Measurements from ENCODE around the gene DUSP1.
"Not testable (repeated sequence)": the region's sequence is repeated elsewhere in the genome, so short reads cannot be mapped to it uniquely, and the experiment has no call there.

DUSP1 gene

DNA sequence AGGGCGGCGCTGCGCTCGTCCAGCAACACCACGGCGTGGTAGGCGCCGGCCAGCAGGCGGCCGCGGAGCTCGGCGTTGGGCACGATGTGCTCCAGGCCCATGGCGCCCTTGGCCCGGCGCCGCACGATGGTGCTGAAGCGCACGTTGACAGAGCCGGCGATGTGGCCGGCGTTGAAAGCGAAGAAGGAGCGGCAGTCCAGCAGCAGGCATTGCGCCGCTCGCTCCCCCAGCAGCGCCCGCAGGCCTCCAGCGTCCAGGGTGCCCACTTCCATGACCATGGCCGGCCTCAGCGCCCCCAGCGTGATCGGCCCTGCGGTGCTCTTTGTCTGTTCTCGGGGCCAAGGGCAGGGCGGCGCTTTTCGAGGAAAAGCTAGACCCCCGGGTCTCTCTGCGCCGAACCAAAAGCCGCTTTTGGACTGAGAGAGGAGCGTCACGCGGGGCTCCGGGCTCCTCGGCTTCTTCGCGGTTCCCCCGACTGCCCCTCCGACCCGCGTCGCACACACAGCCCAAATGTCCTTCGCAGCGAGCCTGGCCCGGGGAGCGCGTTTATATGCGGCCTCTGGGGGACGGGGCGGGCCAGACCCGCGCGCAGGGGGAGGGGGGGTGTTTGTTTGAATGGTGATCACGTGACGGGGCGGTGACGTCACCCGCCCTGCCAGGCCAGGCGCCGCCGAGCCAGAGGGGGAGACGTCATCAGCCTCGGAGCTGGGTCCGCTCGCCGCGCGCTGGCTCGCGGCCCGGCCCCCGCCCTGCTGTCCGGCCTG is at the start of gene DUSP1:
Gene DUSP1 (minus strand): TSS at position 521 of the 764 bp plus-strand sequence. CDS start 243 bp downstream, at position 278.
- peak; percentile 98 for DNase-seq (ENCODE audit: low spot score)

GRCh38 chr5:172820046-172820767 is 49.2 kb upstream of the DUSP1 start:
- DNase-seq (ENCODE audit: low spot score), result no peak

DNA sequence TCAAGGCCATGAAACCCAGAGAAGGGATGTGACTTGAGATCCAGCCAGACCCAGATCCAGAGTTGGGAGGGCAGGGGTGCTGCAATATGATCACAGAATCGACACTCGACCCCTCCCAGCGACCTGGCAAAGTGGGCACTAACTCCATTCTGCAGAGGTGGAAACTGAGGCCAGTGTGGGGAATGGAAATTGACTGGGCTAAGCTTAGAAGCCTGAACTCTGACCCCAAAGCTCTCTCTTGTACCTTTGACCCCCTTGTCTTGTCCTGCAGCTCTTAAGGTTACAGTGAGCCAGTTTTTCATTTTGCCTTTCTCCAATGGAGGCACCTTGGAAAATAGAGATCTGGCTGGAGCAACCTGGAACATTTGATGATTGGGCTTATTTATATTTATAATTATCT is 48.6 kb upstream of the DUSP1 start:
- DNase-seq (ENCODE audit: low spot score), result no peak

DNA sequence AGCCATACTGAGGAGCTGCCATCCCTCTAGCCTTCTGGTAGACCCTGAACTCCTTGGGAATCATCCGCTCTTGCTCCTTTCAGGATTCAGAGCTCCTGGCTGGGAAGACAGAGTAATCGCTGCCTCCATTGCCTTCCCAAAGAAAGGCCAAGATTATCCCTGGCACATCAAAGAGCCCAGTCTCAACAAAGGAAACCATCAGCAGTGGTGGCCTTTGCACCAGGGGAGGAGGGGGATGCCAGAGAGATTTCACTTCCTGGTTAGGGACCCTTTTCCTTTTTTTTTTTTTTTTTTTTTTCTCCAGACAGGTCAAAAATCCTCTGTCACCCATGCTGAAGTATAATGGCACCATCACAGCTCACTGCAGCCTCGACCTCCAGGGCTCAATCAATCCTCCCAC is 47.1 kb upstream of the DUSP1 start:
- DNase-seq (ENCODE audit: low spot score), result no peak

DNA sequence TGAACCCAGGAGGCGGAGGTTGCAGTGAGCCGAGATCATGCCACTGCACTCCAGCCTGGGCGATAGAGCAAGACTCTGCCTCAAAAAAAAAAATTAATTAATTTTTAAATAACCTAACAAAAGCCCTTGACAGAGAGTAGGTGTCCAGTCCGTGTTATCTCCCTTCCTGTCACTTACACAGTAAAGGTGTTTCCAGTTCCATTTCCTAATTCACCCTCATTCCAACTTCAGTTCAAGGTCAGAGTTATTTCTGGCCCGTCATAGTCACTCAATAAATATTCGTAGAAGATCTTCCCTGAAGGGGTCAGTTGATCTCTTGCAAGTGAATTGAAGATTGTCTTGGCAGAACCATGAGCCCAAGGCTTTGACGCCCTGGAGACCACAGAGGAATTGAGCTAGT is 46.7 kb upstream of the DUSP1 start:
- DNase-seq (ENCODE audit: low spot score), result no peak

DNA sequence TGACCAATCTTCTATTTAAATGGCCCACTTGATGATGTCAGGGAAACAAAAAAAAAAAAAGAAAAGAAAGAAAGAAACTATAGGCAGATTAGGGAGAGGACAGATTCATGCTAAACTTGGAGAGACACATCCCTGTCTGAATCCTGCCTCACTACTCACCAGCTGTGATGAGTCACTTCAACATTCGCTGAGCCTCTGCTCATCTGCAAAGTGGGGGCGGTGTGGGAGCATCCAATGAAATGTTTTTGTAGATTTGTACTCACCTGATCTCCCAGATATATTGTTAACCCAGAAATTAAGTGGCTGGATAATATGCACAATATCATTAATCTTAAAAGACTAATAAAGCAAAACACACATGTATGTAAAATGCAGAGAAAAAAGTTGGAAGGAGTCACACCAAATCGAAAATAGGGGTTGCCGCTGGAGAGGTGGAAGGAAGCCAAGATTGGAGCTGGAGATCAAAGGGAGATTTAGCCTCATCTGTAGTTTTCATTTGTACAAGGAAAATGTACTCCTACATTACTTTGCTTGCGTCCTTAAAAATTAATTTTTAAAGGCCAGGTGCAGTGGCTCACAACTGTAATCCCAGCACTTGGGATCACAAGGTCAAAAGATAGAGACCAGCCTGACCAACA is 46.0 kb upstream of the DUSP1 start:
- no peak for DNase-seq (ENCODE audit: low spot score)

DNA sequence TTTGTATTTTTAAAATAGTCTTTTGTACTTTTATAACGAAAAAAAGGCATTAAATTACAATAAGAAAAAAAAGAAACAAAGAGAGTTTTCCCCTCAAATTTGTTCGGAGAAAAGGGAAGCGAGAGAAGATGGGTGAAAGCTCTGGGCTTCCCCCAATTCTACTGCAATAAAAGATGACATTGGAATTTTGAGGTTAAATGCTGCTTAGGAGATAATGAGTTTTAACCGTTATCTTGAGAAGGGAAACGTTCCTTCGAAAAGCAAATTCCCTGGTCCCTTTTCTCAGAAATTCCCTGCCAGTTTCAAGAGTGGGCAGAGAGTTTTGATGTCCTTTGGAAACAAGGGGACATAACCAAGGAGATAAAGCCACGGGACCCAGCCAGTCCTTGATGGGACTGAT is 44.6 kb upstream of the DUSP1 start:
- DNase-seq (ENCODE audit: low spot score), result no peak

DNA sequence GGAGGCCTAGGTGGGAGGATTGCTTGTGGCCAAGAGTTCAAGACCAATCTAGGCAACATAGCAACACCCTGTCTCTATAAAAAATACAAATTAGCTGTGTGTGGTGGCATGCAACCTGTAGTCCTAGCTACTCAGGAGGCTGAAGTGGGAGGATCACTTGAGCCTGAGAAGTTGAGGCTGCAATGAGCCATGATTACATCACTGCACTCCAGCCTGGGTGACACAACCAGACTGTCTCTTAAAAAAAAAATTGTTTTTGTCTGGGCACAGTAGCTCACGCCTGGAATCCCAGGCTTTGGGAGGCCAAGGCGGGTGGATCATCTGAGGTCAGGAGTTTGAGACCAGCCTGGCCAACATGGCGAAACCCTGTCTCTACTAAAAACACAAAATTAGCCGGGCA is 40.0 kb upstream of the DUSP1 start:
- DNase-seq (ENCODE audit: low spot score), result not testable (repeated sequence)

GRCh38 chr5:172809774-172810173 is 38.8 kb upstream of the DUSP1 start:
- no peak for DNase-seq (ENCODE audit: low spot score)

GRCh38 chr5:172807766-172808311 is 36.8 kb upstream of the DUSP1 start:
- DNase-seq (ENCODE audit: low spot score), result no peak

DNA sequence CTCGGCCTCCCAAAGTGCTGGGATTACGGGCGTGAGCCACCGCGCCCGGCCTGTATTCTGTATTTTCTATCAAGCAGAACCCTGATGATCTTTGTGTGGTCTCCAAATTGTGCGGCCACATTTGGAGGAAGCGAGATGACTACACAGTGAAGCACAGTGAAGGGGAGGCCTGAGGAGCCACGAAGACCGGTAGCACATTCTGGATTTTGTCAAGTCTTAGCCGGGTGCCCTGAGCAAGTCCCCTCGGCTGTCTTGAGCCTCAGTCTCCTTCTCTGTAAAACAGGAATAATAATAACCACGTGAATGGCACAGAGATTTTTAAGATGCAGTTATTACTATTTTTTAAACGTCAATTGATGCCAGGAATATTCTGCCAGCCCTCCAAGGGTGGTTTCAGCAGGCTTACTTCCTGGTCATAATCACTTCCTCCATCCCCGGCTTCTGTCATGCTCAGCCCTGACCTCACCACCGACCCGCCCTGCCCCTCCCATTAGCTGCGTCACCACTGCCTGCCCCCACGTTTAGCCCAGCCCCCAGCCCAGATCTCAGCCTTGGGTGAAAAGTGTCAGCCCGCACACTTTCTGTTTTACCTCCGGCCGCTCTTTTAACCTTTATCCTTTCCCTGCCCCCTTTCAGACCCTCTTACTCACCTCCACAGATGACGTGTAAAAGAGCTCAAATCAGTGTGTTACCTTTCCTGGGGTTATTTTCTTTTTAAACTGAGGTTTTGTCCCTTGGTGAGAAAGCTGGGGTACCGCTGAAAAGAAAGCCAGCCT is 36.1 kb upstream of the DUSP1 start:
- peak; percentile 85 for DNase-seq (ENCODE audit: low spot score)

DNA sequence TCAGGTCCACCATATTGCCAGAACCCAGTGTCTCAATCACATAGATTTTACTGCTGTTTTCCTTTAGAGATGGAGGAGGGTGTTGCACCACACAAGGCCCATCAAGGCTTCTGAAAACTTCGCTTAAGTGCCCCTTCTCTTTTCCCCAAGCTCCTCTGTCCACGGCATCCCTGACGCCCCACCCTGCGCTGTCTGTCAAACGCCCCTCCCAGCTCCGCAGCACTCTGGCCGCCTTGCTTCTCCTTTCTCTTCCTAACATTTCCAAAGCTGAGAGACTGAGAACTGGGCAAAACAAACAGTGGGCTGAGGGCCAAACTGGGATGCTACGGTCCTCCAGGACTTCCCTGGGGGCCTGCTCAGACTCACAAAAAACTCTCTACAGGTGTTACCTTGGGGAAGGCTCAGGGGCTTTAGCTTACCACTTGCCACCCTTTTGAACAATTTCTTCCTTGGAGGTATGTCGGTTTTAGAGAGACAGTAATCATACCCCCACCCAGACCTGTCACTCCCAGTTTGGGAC is 34.8 kb upstream of the DUSP1 start:
- DNase-seq (ENCODE audit: low spot score), result no peak

DNA sequence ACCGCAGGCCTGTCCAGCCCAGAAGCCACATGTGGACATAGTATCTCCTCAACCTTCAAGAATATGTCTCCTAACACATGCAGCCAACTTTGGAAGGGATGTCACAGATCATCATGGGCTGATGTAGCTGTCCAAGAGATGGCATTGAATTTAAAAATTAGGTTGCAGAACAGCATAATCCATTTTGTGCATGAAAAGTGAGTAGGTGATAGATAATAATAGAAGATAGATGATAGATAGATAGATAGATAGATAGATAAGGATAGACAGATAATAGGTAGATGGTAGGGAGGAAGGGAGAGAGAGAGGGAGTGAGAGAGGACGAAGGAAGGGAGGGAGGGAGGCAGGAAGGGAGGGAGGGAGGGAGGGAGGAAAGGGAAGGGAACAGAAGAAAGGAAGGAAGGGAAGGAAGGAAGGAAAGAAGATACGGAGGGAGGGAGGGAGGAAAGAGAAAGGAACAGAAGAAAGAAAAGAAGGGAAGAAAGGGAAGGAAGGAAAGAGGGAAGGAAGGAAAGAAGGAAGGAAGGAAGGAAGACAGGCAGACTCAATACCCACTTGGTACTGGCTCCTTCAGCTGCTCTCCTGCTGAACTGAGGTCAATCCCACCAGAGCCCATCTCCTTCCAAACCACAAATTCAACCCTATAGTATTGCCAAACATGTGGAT is 34.2 kb upstream of the DUSP1 start:
- DNase-seq (ENCODE audit: low spot score), result peak; percentile 34

DNA sequence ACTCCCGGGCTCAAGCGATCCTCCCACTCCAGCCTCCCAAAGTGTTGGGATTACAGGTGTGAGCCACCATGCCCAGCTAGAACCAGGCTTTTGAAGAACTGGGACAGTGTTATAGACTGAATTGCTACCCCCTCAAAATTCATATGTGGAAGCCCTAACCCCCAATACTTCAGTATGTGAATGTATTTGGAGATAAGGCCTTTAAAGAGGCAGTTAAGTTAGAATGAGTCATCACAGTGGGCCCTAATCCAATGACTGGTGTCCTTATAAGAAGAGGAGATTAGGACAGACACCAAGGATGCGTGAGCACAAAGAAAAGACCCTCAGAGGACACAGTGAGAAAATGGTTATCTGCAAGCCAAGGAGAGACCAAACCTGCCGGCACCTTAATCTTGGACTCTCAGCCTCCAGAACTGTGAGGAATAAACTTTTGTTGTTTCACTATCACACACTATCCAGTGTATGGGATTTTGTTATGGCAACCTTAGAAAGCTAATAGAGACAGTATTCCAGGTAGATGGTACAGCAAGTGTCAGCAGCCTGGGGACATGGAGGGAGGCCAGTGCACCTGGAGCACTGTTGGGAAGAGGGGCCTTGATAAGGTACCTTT is 31.7 kb upstream of the DUSP1 start:
- DNase-seq (ENCODE audit: low spot score), result peak; percentile 93

DNA sequence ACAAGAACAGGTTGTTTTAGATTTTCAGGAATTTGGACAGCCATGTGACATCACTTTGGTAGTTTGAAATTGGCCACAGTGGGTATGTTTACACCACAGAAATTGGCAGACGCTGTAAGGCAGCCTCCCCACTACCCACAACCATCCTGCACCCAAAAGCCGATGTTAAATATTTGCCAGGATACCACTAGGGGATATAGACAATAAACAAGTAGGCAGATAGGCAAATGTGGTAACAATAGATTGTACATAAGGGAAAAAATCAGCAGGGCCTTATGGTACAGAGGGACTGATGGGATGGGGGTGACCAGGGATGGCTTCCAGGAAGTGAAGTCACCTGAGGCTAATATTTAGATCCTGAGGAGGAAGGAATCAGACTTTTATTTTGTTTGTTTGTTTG is 31.1 kb upstream of the DUSP1 start:
- DNase-seq (ENCODE audit: low spot score), result no peak

DNA sequence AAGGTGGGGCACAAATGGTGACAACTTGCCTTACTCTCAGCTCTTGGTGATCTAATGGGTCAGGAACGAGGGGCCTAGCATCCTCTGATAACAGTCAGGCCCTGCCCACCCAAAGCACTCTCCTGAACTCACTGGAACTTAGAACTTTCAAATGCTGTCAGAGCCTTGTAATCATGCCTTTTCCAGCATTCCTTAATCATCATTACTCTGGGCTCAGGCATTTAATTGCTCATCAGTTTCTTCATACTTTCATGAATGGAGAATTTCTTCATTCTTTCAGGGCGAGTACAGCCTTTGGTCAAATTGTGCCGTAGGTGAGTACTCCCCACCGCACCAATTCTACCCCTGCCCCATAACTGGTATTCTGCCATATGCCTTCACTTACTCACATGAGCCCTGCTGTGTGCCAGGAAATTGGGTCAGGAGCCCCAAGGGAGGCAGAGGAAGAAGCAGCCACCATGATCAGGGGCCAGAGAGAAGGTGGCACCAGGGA is 30.2 kb upstream of the DUSP1 start:
- peak; percentile 58 for DNase-seq (ENCODE audit: low spot score)

GRCh38 chr5:172800088-172800551 is 29.1 kb upstream of the DUSP1 start:
- DNase-seq (ENCODE audit: low spot score), result no peak

GRCh38 chr5:172799416-172799815 is 28.4 kb upstream of the DUSP1 start:
- DNase-seq (ENCODE audit: low spot score), result no peak

- no peak for DNase-seq (ENCODE audit: low spot score)
Measured at GRCh38 chr5:172798422-172799215, 27.6 kb upstream of the DUSP1 start.

DNA sequence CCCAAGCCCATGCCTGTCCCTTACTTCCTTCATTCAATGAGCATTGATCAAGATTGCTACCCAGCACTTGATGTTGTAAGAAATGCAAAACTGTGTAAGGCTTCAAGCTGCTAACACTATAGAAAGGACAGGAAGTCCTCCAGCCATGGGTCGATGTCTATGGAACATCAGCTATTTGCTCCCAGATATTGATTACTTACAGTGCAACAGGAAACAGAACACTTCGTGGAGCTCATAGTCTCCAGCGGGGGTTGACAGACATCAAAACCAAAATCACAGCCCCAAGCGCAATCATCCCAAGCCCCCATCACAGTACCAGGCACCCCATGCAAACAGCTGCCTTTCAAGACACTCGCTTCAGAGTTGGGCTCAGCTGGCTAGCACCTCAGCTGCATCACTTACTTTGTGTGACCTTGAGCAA is 26.8 kb upstream of the DUSP1 start:
- no peak for DNase-seq (ENCODE audit: low spot score)

Data from hematopoietic multipotent progenitor cell treated with erythropoietin and hydrocortisone succinate and interleukin-3 and kit ligand, for 17 days (in vitro differentiated cells).